Mucosa of rectum (tissue), 2 donors: ENCODE results near the gene MACROD2.

Experiments
- H3K27ac ChIP-seq, 2 donors: one replicate each; pipeline ENCODE4 v1.7.0; 2013; ENCODE audit warnings: inconsistent platforms in 2 of 2, low read depth in 2 of 2, low read length in 2 of 2
- H3K27me3 ChIP-seq, 2 donors: one replicate each; pipeline ENCODE4 v1.7.0; 2013; ENCODE audit warnings: low read length in 2 of 2; ENCODE audit not compliant: control insufficient read depth in 2 of 2, insufficient read depth in 2 of 2
- H3K36me3 ChIP-seq, 2 donors: one replicate each; pipeline ENCODE4 v1.7.0; 2013; ENCODE audit warnings: low read length in 2 of 2; ENCODE audit not compliant: control insufficient read depth in 2 of 2, insufficient read depth in 2 of 2
- H3K4me1 ChIP-seq, 2 donors: one replicate each; pipeline ENCODE4 v1.7.0; 2013; ENCODE audit warnings: low read length in 2 of 2, mild to moderate bottlenecking in 1 of 2; ENCODE audit not compliant: control insufficient read depth in 2 of 2, insufficient read depth in 2 of 2
- H3K4me3 ChIP-seq, 2 donors: one replicate each; pipeline ENCODE4 v1.7.0; 2013; ENCODE audit warnings: low read length in 2 of 2
- H3K9ac ChIP-seq, 2 donors: one replicate each; pipeline ENCODE4 v1.7.0; 2013; ENCODE audit warnings: low read length in 2 of 2, low read depth in 1 of 2, mild to moderate bottlenecking in 1 of 2
- H3K9me3 ChIP-seq, 2 donors: one replicate each; pipeline ENCODE4 v1.7.0; 2013; ENCODE audit warnings: low read length in 2 of 2; ENCODE audit not compliant: control insufficient read depth in 2 of 2
- donor health status: healthy.
- donor health status: Normal muscosa, but diverticular disease.

The MACROD2 gene

DNA sequence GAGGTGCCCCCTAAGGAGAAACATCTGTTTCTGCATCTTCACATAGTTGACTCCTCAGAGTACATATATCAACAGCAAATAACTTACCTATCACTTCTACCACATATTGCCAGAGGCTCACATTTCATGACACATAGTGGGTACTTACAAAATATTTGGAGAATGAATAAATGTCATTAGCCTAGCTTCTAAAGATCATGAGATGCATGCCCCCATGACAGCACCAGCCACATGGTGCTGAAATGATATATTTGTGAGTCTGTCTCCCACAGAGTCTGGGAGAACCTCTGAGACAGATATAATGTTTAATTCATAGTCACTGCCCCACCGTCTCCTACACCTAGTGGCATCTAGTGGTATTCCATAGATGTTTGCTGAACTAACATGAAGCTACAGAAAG is 2022.3 kb downstream of the MACROD2 start:
- Histone ChIP-seq H3K36me3 (no peaks in the 10 kb centered on the region), H3K9me3 (no peaks in the 10 kb centered on the region), H3K4me1 (no peaks in the 10 kb centered on the region), H3K27me3 (no peaks in the 10 kb centered on the region), H3K27ac (no peak overlapping the region), H3K9ac (no peak overlapping the region), H3K4me3 (no peak overlapping the region)

- no peaks in the 10 kb centered on the region for H3K9me3 ChIP-seq
- no peak overlapping the region for H3K9ac ChIP-seq
- no peak overlapping the region for H3K4me3 ChIP-seq
- H3K27ac ChIP-seq: no peak overlapping the region
- no peaks in the 10 kb centered on the region for H3K27me3 ChIP-seq
- H3K4me1 ChIP-seq: no peaks in the 10 kb centered on the region
- no peaks in the 10 kb centered on the region for H3K36me3 ChIP-seq
These were observed 2023.6 kb downstream of the MACROD2 start for GRCh38 chr20:16018881-16019280.

GRCh38 chr20:16020971-16021370 is 2025.7 kb downstream of the MACROD2 start:
- Histone ChIP-seq H3K27ac (no peak overlapping the region), H3K36me3 (no peaks in the 10 kb centered on the region), H3K9me3 (no peaks in the 10 kb centered on the region), H3K27me3 (no peaks in the 10 kb centered on the region), H3K4me1 (no peaks in the 10 kb centered on the region), H3K4me3 (no peak overlapping the region), H3K9ac (no peak overlapping the region)

DNA sequence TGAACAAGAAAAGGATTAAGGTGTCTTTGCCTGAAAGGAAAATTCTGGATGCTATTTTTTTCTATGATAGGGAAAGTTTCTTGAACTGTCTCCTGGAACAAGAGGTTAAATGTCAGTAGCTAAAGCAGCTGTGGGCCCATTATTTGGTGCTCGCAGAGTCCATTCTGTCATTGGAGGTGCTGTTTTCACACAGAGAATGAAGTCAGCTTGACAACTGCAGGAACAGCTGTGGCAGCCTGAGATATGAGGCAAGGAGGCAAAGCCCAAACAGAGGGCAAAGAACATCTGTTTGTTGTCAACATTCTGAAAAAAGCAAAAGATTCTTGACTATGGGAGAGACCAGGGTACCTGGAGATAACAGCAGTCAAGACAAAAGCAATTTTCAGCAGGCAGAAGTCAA is 2029.8 kb downstream of the MACROD2 start:
- Histone ChIP-seq H3K9me3 (no peaks in the 10 kb centered on the region), H3K27ac (no peak overlapping the region), H3K36me3 (no peaks in the 10 kb centered on the region), H3K4me1 (no peaks in the 10 kb centered on the region), H3K27me3 (no peaks in the 10 kb centered on the region), H3K4me3 (no peak overlapping the region), H3K9ac (no peak overlapping the region)

GRCh38 chr20:16027686-16028085 is 2032.4 kb downstream of the MACROD2 start:
- Histone ChIP-seq H3K36me3 (no peaks in the 10 kb centered on the region), H3K4me3 (no peak overlapping the region), H3K9ac (no peak overlapping the region), H3K27me3 (no peaks in the 10 kb centered on the region), H3K9me3 (no peaks in the 10 kb centered on the region), H3K27ac (no peak overlapping the region), H3K4me1 (no peaks in the 10 kb centered on the region)

DNA sequence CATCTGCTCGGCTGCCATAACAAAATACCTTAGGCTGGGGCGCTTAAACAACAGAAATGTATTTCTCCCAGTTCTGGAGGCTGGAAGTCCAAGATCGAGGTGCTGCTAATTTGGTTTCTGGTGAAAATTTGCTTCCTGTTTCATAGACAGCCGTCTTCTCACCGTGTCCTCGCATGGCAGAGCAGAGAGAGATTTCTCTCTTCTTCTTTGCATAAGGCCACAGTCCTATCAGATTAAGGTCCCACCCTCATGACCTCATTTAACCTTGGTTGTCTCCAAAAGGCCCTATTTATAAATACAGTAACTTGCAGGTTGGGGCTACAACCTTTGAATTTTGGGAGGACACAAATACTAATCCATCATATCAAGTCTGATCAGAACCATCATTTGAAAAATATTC is 2033.6 kb downstream of the MACROD2 start:
- no peaks in the 10 kb centered on the region for H3K36me3 ChIP-seq
- H3K27ac ChIP-seq: no peak overlapping the region
- no peak overlapping the region for H3K9ac ChIP-seq
- H3K4me1 ChIP-seq: no peaks in the 10 kb centered on the region
- H3K4me3 ChIP-seq: no peak overlapping the region
- no peaks in the 10 kb centered on the region for H3K27me3 ChIP-seq
- H3K9me3 ChIP-seq: no peaks in the 10 kb centered on the region

DNA sequence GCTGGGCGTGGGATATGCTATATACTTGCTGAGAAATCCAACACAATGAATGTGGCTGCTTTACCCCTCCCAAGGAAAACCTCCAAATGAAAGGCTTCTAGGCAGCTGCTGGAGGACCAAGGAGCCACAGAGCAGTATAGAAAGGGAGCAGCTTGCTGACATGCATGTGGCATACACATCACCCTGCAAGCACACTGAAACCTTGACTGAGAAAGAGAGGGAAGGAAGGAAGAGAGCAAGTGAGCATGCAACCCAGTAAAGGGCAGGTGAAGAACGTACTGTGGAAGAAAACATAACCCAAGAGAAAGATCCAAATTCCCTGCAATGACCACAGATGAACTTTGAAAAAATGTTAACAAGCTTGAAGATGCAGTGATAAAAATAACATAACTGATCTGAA is 2034.9 kb downstream of the MACROD2 start:
- no peaks in the 10 kb centered on the region for H3K4me1 ChIP-seq
- H3K4me3 ChIP-seq: no peak overlapping the region
- H3K27me3 ChIP-seq: no peaks in the 10 kb centered on the region
- no peaks in the 10 kb centered on the region for H3K9me3 ChIP-seq
- no peak overlapping the region for H3K27ac ChIP-seq
- H3K9ac ChIP-seq: no peak overlapping the region
- H3K36me3 ChIP-seq: no peaks in the 10 kb centered on the region

DNA sequence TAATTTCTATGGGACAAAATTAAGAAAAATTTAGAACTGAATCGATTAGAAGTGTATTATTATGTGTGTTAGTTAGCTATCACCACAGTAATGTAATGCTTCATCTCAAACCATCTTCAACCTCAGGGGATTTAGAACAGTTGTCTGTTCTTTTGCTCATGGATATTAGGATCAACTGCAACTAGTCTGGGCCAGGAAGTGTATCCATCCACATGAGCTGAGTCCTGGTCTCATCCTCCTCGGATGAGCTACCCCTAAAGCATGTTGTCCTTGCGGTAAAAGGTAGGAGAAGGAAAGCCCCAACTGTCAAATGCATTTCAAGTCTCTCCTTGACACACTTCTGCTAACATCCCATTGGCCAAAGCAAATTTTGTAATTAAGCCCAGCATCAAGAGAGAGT is 2040.3 kb downstream of the MACROD2 start:
- no peaks in the 10 kb centered on the region for H3K27me3 ChIP-seq
- no peak overlapping the region for H3K9ac ChIP-seq
- no peaks in the 10 kb centered on the region for H3K4me1 ChIP-seq
- no peaks in the 10 kb centered on the region for H3K9me3 ChIP-seq
- no peak overlapping the region for H3K4me3 ChIP-seq
- H3K36me3 ChIP-seq: no peaks in the 10 kb centered on the region
- H3K27ac ChIP-seq: no peak overlapping the region

GRCh38 chr20:16036331-16036730 is 2041.0 kb downstream of the MACROD2 start:
- Histone ChIP-seq H3K27me3 (no peaks in the 10 kb centered on the region), H3K4me3 (no peak overlapping the region), H3K36me3 (no peaks in the 10 kb centered on the region), H3K4me1 (no peaks in the 10 kb centered on the region), H3K27ac (no peak overlapping the region), H3K9ac (no peak overlapping the region), H3K9me3 (no peaks in the 10 kb centered on the region)

DNA sequence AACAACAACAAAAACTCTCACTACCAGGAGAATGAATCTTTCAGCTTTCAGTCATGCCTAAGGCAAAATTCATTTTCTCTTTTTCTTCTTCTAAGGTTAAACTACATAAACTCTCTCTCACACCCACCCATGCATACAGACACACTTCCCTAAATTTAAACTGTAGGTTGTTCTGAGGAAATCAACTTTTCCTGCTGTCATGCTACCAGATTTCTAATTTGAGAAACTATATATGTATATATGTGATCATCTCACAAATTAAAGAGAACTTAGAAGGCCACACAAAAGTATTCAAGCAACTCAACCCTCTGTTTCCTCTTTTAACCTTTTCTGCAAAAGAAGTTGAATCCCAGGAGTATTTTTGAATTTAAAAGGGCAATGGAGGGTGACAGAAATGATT is 2045.4 kb downstream of the MACROD2 start:
- H3K27ac ChIP-seq: no peak overlapping the region
- H3K4me1 ChIP-seq: no peaks in the 10 kb centered on the region
- no peak overlapping the region for H3K9ac ChIP-seq
- H3K9me3 ChIP-seq: no peaks in the 10 kb centered on the region
- no peaks in the 10 kb centered on the region for H3K27me3 ChIP-seq
- H3K4me3 ChIP-seq: no peak overlapping the region
- no peaks in the 10 kb centered on the region for H3K36me3 ChIP-seq

- Histone ChIP-seq H3K36me3 (no peaks in the 10 kb centered on the region), H3K9me3 (no peaks in the 10 kb centered on the region), H3K27me3 (no peaks in the 10 kb centered on the region), H3K27ac (no peak overlapping the region), H3K9ac (no peak overlapping the region), H3K4me1 (no peaks in the 10 kb centered on the region), H3K4me3 (no peak overlapping the region)
These were observed 2047.4 kb downstream of the MACROD2 start for GRCh38 chr20:16042731-16043130.
